Activated T-helper 17 cell treated with anti-CD3 and anti-CD28 coated beads, Interleukin-2, amount 50 U/mL, for 72 hours (primary cell): Measurements from ENCODE around the gene SPDYE4. TPM values are rescaled to one million over a fixed set of nuclear protein-coding genes. Genes with fewer than 3 reads are reported as not detected.

Experiments
- ATAC-seq: fragments of 150-1000 bp; cut with Tn5 transposase; replicated peaks from 2 replicates; pipeline ENCODE4 v1.10.0; 2021; ENCODE audit warnings: mild to moderate bottlenecking, moderate library complexity
- H3K27ac Mint-ChIP-seq: one replicate; pipeline ENCODE4 v1.8.0; 2022; ENCODE audit warnings: mixed read lengths
- H3K27me3 Mint-ChIP-seq: one replicate; pipeline ENCODE4 v1.8.0; 2022; ENCODE audit warnings: mixed read lengths
- H3K36me3 Mint-ChIP-seq: one replicate; pipeline ENCODE4 v1.8.0; 2022; ENCODE audit warnings: low read depth, mild to moderate bottlenecking, mixed read lengths
- H3K4me1 Mint-ChIP-seq: one replicate; pipeline ENCODE4 v1.8.0; 2022; ENCODE audit warnings: mixed read lengths
- H3K4me3 Mint-ChIP-seq: one replicate; pipeline ENCODE4 v1.8.0; 2022; ENCODE audit warnings: mild to moderate bottlenecking, mixed read lengths
- H3K9me3 Mint-ChIP-seq: one replicate; pipeline ENCODE4 v1.8.0; 2022; ENCODE audit warnings: mixed read lengths
- total RNA-seq, 2 donors: library from RNA; stranded (reverse); gene quantifications; one replicate each; pipeline ENCODE4 v1.2.3, GENCODE V29; 2022

The SPDYE4 gene
- total RNA-seq, 2 donors from 2014 or later: not detected

DNA sequence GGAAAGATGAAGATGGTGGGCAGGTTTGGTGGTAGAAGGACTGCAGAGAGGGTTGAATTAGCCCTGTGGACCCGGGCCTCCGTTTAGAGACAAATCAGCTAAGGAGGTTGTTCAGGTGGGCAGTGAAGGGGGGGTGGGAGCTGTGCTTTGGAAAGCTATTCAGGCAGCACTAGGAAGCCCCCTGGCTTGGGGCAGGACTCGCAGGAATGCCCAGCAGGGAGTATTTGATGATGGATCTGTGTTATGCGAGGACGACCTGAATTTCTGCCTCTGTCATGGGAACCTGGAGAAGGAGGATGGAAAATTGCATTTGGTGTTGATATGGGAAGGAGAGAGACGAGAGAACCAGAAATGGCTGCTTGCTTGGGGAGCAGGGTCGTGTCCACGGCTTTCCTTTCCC is 3.5 kb downstream of the SPDYE4 start:
- Mint-ChIP-seq H3K36me3 (no peaks in the 10 kb centered on the region), H3K4me1 (no peaks in the 10 kb centered on the region), H3K27me3 (peaks cover 18% of the 10 kb centered on the region), H3K4me3 (no peak overlapping the region), H3K9me3 (no peaks in the 10 kb centered on the region), H3K27ac (no peak overlapping the region)
- ATAC-seq: no peak

DNA sequence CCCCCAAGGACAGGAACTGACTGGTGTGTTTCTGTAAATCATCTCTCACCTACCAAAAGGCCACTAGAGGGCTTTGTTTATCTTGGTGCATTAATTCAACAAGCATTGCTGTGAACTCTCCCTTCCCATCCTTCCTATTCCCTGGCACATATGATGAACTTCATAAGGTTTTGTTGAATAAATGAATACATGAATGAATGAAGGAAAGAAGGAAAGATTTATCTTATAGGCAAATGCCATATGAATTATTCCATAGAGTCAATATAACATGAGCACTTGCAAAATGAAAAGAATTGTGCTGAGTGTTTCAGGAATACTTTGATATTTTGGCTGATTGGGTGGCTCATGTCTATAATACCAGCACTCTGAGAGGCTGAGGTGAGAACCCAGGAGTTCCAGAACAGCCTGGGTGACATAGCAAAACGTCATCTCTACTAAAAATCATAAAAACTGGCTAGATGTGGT is 4.3 kb downstream of the SPDYE4 start:
- Mint-ChIP-seq H3K9me3 (no peaks in the 10 kb centered on the region), H3K27ac (no peak overlapping the region), H3K27me3 (peaks cover 18% of the 10 kb centered on the region), H3K4me1 (no peaks in the 10 kb centered on the region), H3K4me3 (no peak overlapping the region), H3K36me3 (no peaks in the 10 kb centered on the region)
- ATAC-seq: no peak

GRCh38 chr17:8753136-8753975 is 5.0 kb downstream of the SPDYE4 start:
- no peaks in the 10 kb centered on the region for H3K9me3 Mint-ChIP-seq
- no peak for ATAC-seq
- H3K27me3 Mint-ChIP-seq: peaks cover 18% of the 10 kb centered on the region
- H3K27ac Mint-ChIP-seq: no peak overlapping the region
- no peak overlapping the region for H3K4me3 Mint-ChIP-seq
- no peaks in the 10 kb centered on the region for H3K4me1 Mint-ChIP-seq
- no peaks in the 10 kb centered on the region for H3K36me3 Mint-ChIP-seq

DNA sequence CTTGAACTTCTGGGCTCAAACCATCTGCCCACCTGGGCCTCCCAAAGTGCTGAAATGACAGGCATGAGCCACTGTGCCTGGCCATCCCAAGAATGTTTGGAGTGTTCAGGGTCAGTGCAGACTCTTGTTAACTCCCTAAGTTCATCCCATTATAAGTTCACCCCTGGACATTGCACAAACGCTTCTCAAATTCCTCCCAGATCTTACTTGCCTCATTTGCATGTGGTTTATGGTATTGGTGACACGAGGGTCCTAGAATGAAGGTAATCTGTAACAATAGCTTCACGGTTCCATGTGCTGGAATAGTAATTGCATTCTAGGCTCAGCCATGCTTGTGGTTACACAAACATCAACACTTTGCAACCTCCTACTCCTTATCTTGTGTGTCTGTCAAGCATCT is 8.7 kb downstream of the SPDYE4 start:
- H3K4me3 Mint-ChIP-seq: no peak overlapping the region
- ATAC-seq: no peak
- H3K27ac Mint-ChIP-seq: no peak overlapping the region
- H3K4me1 Mint-ChIP-seq: peaks cover 4% of the 10 kb centered on the region
- H3K36me3 Mint-ChIP-seq: no peaks in the 10 kb centered on the region
- no peaks in the 10 kb centered on the region for H3K9me3 Mint-ChIP-seq
- peaks cover 3% of the 10 kb centered on the region for H3K27me3 Mint-ChIP-seq

GRCh38 chr17:8747742-8748141 is 10.6 kb downstream of the SPDYE4 start:
- Mint-ChIP-seq H3K27ac (no peak overlapping the region), H3K4me1 (peaks cover 4% of the 10 kb centered on the region), H3K9me3 (no peaks in the 10 kb centered on the region), H3K27me3 (no peaks in the 10 kb centered on the region), H3K36me3 (no peaks in the 10 kb centered on the region), H3K4me3 (no peak overlapping the region)
- no peak for ATAC-seq

DNA sequence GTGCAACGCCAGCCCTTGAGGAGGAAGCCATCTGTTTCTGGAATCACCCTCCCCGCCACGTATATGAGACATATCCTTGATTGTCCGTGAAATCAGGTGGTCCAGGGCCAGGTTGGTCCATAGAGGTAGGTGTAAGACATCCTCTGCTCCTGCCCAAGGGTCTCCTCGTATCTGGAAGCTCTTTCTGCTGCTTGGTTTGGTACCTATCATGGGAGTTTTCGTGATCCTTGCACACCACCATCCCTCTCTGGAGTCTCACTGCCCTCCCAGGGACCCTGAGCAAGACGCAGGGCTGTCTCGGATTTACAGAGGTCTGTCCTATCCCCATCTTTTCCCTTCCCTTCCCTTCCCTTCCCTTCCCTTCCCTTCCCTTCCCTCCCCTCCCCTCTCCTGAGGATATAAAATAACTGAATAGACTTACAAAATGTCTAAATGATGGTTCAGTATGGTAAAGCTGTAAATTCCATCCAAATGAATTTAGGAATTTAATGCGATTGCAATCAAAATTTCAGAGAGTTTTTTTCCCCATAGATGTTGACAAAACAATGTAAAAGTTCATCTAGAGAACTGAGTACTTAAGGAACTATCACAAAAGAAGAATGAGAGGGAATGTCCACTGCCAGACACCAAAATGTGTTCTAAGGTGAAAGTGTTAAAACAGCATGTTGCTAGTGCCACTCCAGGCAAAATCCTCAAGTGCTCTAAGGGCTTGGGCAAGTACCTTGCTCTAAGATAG is 11.7 kb downstream of the SPDYE4 start:
- no peaks in the 10 kb centered on the region for H3K9me3 Mint-ChIP-seq

DNA sequence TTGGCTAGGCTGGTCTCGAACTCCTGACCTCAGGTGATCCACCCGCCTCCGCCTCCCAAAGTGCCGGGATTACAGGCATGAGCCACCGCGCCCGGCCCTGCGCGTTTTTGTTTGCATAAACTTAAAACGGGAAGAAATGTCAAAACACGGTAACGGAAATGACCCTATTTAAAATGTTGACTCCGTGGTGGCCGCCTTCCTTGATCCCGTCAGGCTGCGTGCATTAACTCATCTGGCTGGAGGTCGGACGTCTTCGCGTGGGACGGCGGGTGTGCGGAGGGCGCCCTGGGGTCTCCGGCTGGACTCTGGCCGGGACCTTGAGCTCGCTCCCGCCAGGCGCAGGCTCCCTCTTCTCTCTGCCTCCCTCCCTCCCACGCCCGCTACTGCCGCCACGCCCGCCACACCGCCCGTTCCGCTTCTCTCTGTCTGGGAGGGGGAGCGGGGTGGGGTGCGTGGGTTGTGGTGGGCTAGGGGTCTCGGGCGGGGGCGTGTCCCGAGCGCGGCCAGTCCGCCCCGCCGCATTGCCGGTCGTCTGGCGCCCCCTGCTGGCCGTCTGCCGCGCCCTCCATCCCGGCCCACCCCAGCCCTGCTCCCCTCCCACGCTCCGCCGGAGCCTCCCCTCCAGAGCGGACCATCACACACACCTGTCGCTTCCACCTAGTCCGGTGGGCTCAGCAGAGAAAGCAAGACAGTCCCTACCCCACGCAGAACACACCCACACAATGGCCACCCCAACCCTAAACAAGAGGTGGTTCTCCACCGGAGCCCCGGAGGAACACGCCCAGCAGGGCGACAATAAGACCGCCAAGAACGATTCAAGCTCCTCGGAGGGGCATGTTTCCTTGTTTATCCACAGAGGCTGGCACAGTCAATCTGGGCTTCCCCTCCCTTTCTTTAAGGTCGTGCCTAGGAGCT is 12.5 kb downstream of the SPDYE4 start:
- Mint-ChIP-seq H3K27ac (peak overlapping the region; percentile 86), H3K36me3 (no peaks in the 10 kb centered on the region), H3K4me1 (peaks cover 7% of the 10 kb centered on the region), H3K9me3 (no peaks in the 10 kb centered on the region), H3K4me3 (peak overlapping the region; percentile 82), H3K27me3 (no peaks in the 10 kb centered on the region)
- peak; percentile 84 for ATAC-seq

More for the DNA sequence above, 11.7 kb downstream of the SPDYE4 start:
- ATAC-seq: no peak
- H3K4me1 Mint-ChIP-seq: peaks cover 4% of the 10 kb centered on the region
- H3K27me3 Mint-ChIP-seq: no peaks in the 10 kb centered on the region
- peak overlapping the region; percentile 86 for H3K27ac Mint-ChIP-seq
- H3K36me3 Mint-ChIP-seq: no peaks in the 10 kb centered on the region
- peak overlapping the region; percentile 82 for H3K4me3 Mint-ChIP-seq

- Mint-ChIP-seq H3K27me3 (no peaks in the 10 kb centered on the region), H3K9me3 (no peaks in the 10 kb centered on the region), H3K36me3 (no peaks in the 10 kb centered on the region), H3K4me3 (peak overlapping the region; percentile 82), H3K27ac (peak overlapping the region; percentile 86), H3K4me1 (peaks cover 16% of the 10 kb centered on the region)
- no peak for ATAC-seq
These were observed 14.1 kb downstream of the SPDYE4 start for GRCh38 chr17:8744086-8744785.

DNA sequence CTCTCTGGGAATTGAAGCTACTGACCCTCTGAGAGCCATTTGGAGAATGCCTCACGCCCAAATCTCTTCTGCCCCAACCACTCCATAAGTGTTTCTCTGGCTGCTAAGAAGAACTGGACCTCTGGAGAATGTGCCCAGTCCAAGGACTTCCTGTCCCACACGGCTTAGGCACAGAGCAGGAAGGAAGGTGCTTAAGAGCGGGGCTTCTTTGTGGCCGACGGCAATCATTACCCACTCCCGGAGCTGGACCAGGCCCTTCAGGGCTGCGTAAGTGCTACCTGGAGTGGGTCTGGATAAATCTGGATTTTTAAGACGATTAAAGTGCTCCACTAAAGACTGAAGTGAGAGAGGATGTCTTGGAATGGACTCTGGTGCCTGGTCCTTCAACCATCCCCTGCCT is 15.5 kb downstream of the SPDYE4 start:
- H3K4me1 Mint-ChIP-seq: peaks cover 16% of the 10 kb centered on the region
- no peak overlapping the region for H3K4me3 Mint-ChIP-seq
- no peaks in the 10 kb centered on the region for H3K9me3 Mint-ChIP-seq
- no peak for ATAC-seq
- no peaks in the 10 kb centered on the region for H3K36me3 Mint-ChIP-seq
- H3K27me3 Mint-ChIP-seq: no peaks in the 10 kb centered on the region
- peak overlapping the region; percentile 4 for H3K27ac Mint-ChIP-seq

GRCh38 chr17:8742274-8742673 is 16.1 kb downstream of the SPDYE4 start:
- H3K9me3 Mint-ChIP-seq: no peaks in the 10 kb centered on the region
- H3K4me3 Mint-ChIP-seq: no peak overlapping the region
- no peak overlapping the region for H3K27ac Mint-ChIP-seq
- ATAC-seq: no peak
- peaks cover 16% of the 10 kb centered on the region for H3K4me1 Mint-ChIP-seq
- no peaks in the 10 kb centered on the region for H3K36me3 Mint-ChIP-seq
- no peaks in the 10 kb centered on the region for H3K27me3 Mint-ChIP-seq

DNA sequence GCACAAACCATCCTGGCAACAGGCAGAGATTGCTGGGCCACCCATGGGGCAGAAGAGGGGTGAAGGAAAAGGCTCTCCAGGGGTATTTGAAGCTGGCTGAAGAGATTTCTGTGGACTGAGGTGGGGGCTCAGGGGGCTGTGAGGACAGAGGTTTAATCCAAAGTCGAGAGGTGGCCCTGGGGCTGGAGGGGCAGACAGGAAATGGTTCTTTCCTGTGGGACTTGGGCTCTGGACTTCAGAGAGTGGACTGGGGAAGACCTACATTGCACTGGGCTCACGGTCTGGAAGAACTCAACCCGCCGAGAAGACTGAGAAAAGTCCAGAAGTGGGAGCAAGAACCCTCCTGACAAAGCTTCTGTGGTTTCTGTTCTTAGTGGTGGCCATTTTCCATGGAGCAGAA is 16.6 kb downstream of the SPDYE4 start:
- Mint-ChIP-seq H3K27ac (no peak overlapping the region), H3K9me3 (no peaks in the 10 kb centered on the region), H3K4me3 (no peak overlapping the region), H3K4me1 (peaks cover 16% of the 10 kb centered on the region), H3K27me3 (peaks cover under 1% of the 10 kb centered on the region), H3K36me3 (no peaks in the 10 kb centered on the region)
- ATAC-seq: no peak

GRCh38 chr17:8741366-8741765 is 17.0 kb downstream of the SPDYE4 start:
- H3K36me3 Mint-ChIP-seq: no peaks in the 10 kb centered on the region
- H3K4me1 Mint-ChIP-seq: peaks cover 16% of the 10 kb centered on the region
- no peak for ATAC-seq
- H3K27ac Mint-ChIP-seq: no peak overlapping the region
- peaks cover 4% of the 10 kb centered on the region for H3K27me3 Mint-ChIP-seq
- no peaks in the 10 kb centered on the region for H3K9me3 Mint-ChIP-seq
- H3K4me3 Mint-ChIP-seq: no peak overlapping the region

DNA sequence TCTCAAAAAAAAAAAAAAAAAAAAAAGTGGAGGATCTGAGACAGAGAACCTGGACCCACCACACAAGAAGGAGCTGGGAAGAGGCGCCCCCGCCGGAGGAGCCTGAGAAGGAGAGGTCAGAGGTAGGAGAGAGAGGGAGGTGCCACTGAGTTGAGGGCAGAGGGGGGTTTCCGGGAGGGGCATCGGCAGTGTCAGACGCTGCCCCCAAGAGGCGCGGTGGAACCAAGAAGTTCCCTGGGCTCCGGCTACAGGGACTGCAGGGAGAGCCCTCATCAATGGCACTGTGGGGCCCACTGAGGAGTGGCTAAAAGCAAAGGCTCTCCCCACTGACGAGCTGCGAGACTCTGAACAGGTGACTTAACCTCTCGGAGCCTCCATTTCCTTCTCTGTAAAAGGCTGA is 17.9 kb downstream of the SPDYE4 start:
- peak overlapping the region; percentile 78 for H3K27ac Mint-ChIP-seq
- ATAC-seq: peak; percentile 38
- no peaks in the 10 kb centered on the region for H3K9me3 Mint-ChIP-seq

GRCh38 chr17:8739097-8739496 is 19.2 kb downstream of the SPDYE4 start:
- Mint-ChIP-seq H3K36me3 (no peaks in the 10 kb centered on the region), H3K4me3 (peak overlapping the region; percentile 15), H3K9me3 (no peaks in the 10 kb centered on the region), H3K27me3 (peaks cover 7% of the 10 kb centered on the region), H3K27ac (peak overlapping the region; percentile 67), H3K4me1 (peaks cover 12% of the 10 kb centered on the region)
- no peak for ATAC-seq

More for the DNA sequence above, 17.9 kb downstream of the SPDYE4 start:
- Mint-ChIP-seq H3K4me1 (peaks cover 12% of the 10 kb centered on the region), H3K27me3 (peaks cover 7% of the 10 kb centered on the region), H3K36me3 (no peaks in the 10 kb centered on the region), H3K4me3 (peak overlapping the region; percentile 75)
